ENCODE data around the gene F2RL2.

- TF ChIP-seq, protein P1, sequence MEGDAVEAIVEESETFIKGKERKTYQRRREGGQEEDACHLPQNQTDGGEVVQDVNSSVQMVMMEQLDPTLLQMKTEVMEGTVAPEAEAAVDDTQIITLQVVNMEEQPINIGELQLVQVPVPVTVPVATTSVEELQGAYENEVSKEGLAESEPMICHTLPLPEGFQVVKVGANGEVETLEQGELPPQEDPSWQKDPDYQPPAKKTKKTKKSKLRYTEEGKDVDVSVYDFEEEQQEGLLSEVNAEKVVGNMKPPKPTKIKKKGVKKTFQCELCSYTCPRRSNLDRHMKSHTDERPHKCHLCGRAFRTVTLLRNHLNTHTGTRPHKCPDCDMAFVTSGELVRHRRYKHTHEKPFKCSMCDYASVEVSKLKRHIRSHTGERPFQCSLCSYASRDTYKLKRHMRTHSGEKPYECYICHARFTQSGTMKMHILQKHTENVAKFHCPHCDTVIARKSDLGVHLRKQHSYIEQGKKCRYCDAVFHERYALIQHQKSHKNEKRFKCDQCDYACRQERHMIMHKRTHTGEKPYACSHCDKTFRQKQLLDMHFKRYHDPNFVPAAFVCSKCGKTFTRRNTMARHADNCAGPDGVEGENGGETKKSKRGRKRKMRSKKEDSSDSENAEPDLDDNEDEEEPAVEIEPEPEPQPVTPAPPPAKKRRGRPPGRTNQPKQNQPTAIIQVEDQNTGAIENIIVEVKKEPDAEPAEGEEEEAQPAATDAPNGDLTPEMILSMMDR (IDR thresholded peaks at IDR 0.05), result no peak
- no peak for TF ChIP-seq EZH2 (IDR thresholded peaks at IDR 0.05; ENCODE audit: borderline replicate concordance, insufficient read depth, low read depth, low read length, poor library complexity, severe bottlenecking)
These were observed 31.8 kb downstream of the F2RL2 start for GRCh38 chr5:76591366-76591765.

All from B cell (primary cell).